Measurements from ENCODE around the gene CAND1. TPM values are rescaled to one million over a fixed set of nuclear protein-coding genes. Genes with fewer than 3 reads are reported as not detected.
A peak's percentile ranks its signal among the peaks of the same experiment; 100 is the strongest.

The CAND1 gene
- total and polyA plus RNA-seq, 10 donors: 14.1 to 111 (median 82.0) TPM

DNA sequence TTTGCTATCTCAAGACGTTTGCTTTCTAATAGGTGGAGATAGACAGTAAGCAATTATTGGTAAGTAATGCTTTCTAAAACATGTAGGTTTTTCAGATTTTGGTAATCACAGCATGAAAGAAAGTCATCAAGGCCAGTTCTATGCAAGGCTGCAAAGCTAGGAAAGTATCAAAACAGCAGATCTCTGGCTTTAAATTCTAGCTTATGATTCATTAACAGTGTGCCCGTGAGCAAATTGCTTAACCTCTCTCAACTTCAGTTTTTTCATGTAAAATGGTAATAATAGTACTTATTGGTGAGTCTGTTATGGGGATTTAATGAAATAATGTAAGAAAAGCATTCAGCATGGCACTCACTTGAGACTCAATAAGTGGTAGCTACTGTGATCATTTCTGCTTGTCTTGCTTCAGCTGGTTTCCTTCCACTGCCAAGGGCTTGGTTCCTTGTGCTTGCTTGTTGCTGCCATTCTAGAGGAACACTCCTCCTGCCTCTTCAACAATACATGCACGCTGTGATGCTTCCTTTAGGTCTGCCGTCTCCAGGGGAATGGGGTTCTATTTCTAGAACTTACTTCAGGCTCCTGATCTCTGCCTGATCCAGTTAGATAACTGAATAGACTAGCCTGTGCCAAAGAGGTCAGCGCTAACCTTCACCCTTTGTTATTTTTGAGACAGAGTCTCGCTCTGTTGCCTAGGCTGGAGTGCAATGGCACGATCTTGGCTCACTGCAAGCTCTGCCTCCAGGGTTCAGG is 88.4 kb downstream of the CAND1 start:
- 76 to 87% (median 82%) methylated on average over 7 of the region's 7 CpGs for WGBS, 5 donors
- no peak overlapping the region for H3K27ac ChIP-seq
- H3K36me3 ChIP-seq: no peaks in the 10 kb centered on the region
- peaks cover 0 to 5% (median 0%) of the 10 kb centered on the region in 8 donors for H3K9me3 ChIP-seq
- H3K27me3 ChIP-seq (replicated peaks in 1 of 7): no peaks in the 10 kb centered on the region
- H3K4me1 ChIP-seq: peaks cover 4 to 15% (median 6%) of the 10 kb centered on the region in 6 donors
- no peak for DNase-seq
- TF ChIP-seq CTCF (IDR thresholded peaks at IDR 0.05 in 8 of 11, conservative IDR thresholded peaks at IDR 0.05 in 3 of 11): no peak
- TF ChIP-seq POLR2A (IDR thresholded peaks at IDR 0.05): no peak
- no peak for TF ChIP-seq POLR2AphosphoS5 (IDR thresholded peaks at IDR 0.05)
- no peak overlapping the region for H3K4me3 ChIP-seq
- intact Hi-C loops (cut with DNase I; ENCODE audit: low total_unique reads): no loop called here

DNA sequence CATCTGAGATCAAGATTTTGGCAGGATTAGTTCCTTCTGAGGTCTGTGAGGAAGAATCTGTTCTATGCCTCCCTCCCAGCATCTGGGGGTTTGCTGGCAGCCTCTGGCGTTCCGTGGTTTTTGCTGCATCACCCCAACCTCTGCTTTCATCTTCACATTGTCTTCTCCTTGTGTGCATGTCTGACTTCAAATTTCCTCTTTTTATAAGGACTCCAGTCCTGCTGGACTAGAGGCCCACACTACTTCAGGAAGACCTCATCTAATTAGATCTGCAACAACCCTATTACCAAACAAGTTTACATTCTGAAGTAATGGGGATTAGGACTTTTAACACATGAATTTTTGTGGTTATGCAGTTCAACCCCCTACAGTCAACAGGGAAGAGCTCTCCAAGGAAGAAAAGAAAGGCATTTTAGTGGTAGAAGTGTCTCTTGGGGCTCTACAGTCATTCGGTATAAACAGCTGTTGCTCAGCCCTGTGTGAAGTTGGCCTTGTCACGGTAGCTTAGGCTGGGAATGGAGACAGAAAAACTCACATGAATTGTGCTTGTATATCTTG is 89.7 kb downstream of the CAND1 start:
- intact Hi-C loops (cut with DNase I; ENCODE audit: low total_unique reads): no loop called here
- TF ChIP-seq CTCF (IDR thresholded peaks at IDR 0.05 in 8 of 11, conservative IDR thresholded peaks at IDR 0.05 in 3 of 11) (no peak), POLR2A (IDR thresholded peaks at IDR 0.05) (no peak), POLR2AphosphoS5 (IDR thresholded peaks at IDR 0.05) (no peak)
- DNase-seq: no peak
- Histone ChIP-seq H3K27ac (peak overlapping the region in 2 of 8 donors; percentile 0 to 9), H3K9me3 (peaks cover 0 to 8% (median 0%) of the 10 kb centered on the region in 8 donors), H3K4me1 (peaks cover 4 to 15% (median 6%) of the 10 kb centered on the region in 6 donors), H3K36me3 (no peaks in the 10 kb centered on the region), H3K27me3 (replicated peaks in 1 of 7) (no peaks in the 10 kb centered on the region), H3K4me3 (no peak overlapping the region)
- WGBS, 5 donors: 30 to 48% (median 40%) methylated on average over 4 of the region's 4 CpGs

DNA sequence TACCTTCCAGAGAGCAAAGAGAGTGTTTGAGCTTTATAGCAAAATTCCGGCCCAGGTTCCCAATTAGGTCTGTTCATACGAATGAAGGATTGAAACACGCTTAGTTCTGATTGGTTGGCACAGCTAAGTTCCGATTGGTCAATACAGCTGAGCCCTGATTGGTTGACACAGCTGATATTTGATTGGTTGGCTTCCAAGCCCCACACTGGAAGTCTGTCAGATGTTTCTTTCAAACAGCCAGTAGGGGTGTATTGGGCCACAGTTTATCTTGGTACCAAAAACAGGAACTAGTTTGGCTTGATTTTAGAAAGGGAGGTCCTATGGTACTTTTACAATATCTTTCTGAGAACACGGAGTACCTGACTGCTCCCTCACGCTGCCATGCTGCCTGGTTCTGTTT is 93.4 kb downstream of the CAND1 start:
- H3K27ac ChIP-seq: no peak overlapping the region
- H3K9me3 ChIP-seq: peaks cover 0 to 8% (median 0%) of the 10 kb centered on the region in 8 donors
- no peaks in the 10 kb centered on the region for H3K4me1 ChIP-seq
- TF ChIP-seq POLR2AphosphoS5 (IDR thresholded peaks at IDR 0.05): no peak
- TF ChIP-seq CTCF (IDR thresholded peaks at IDR 0.05 in 8 of 11, conservative IDR thresholded peaks at IDR 0.05 in 3 of 11): no peak
- no peak for TF ChIP-seq POLR2A (IDR thresholded peaks at IDR 0.05)
- H3K27me3 ChIP-seq (replicated peaks in 1 of 7): no peaks in the 10 kb centered on the region
- no peaks in the 10 kb centered on the region for H3K36me3 ChIP-seq
- no peak overlapping the region for H3K4me3 ChIP-seq
- no peak for DNase-seq
- intact Hi-C loops (cut with DNase I; ENCODE audit: low total_unique reads): no loop called here
- 63 to 80% (median 77%) methylated on average over 6 of the region's 6 CpGs for WGBS, 5 donors

DNA sequence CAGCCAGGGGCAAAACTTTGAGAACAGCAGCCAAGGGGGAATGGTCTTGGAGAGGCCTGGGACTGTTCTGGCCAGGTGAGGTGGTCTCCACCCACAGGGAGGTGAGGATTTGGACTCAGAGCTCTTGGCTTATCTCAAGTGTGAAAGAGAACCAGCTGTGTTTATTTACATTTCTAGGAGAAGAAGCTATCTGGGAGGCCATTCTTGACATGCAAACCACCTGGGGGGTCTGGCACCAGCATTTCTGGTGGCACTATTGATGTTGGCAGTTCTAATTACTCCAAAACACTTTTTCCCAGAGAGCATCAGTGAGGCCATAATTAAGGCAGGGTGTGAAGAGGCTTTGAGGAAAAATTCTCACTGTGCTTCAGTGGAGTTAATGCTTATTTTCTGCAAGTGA is 95.1 kb downstream of the CAND1 start:
- no peak for DNase-seq
- Histone ChIP-seq H3K36me3 (no peaks in the 10 kb centered on the region), H3K4me1 (no peaks in the 10 kb centered on the region), H3K4me3 (no peak overlapping the region), H3K27me3 (replicated peaks in 1 of 7) (no peaks in the 10 kb centered on the region), H3K27ac (no peak overlapping the region), H3K9me3 (peaks cover 0 to 8% (median 0%) of the 10 kb centered on the region in 8 donors)
- intact Hi-C loops (cut with DNase I; ENCODE audit: low total_unique reads): no loop called here
- TF ChIP-seq POLR2AphosphoS5 (IDR thresholded peaks at IDR 0.05) (no peak), POLR2A (IDR thresholded peaks at IDR 0.05) (no peak), CTCF (IDR thresholded peaks at IDR 0.05 in 8 of 11, conservative IDR thresholded peaks at IDR 0.05 in 3 of 11) (no peak)

Data from spleen (tissue), 11 donors.